GM12878 (cell line): ENCODE data around the gene ACE. TPM values are rescaled to one million over a fixed set of nuclear protein-coding genes. Genes with fewer than 3 reads are reported as not detected.

Experiments
- ATAC-seq: fragments of 200-7000 bp; cut with Tn5 transposase; 3 replicates; pipeline ENCODE4 v1.9.1; 2020; ENCODE audit warnings: mild to moderate bottlenecking, moderate library complexity
- BruUV-seq: library from RNA; stranded (reverse); fragments of 400-500 nt; replicated peaks from 2 replicates; lab custom pipeline; 2021; lab: Mats Ljungman, UMichigan
- CTCF ChIA-PET: fragments of 300-600 bp; sonication (Branson Sonifier 250); formaldehyde crosslinking; extraction: SDS; loops from one replicate; lab custom pipeline; 2021; ENCODE audit warnings: inconsistent platforms; lab: Yijun Ruan, JAX
- POLR2A ChIA-PET: fragments of 350-600 bp; formaldehyde crosslinking; extraction: SDS; loops from one replicate; lab custom pipeline; 2021; ENCODE audit warnings: inconsistent platforms; lab: Charles Lee
- RAD21 ChIA-PET: fragments of 300-600 bp; sonication (Branson Sonifier 250); formaldehyde crosslinking; loops from one replicate; lab custom pipeline; 2023; ENCODE audit warnings: antibody characterized with exemption; ENCODE audit not compliant: unreplicated experiment; lab: Charles Lee
- SMC1A ChIA-PET: fragments of 300-600 bp; sonication (Branson Sonifier 250); formaldehyde crosslinking; loops from one replicate; lab custom pipeline; 2023; ENCODE audit not compliant: unreplicated experiment, uncharacterized antibody; lab: Charles Lee
- DNase-seq: peaks from one replicate; pipeline ENCODE4 v3.0.0-alpha.2; 2011; ENCODE audit warnings: low read depth, low spot score
- FAIRE-seq: peaks from 3 replicates; lab custom pipeline; 2011; peaks lifted over from hg19 to GRCh38; lab: Jason Lieb, UNC
- H2AFZ ChIP-seq: 2 replicates; pipeline ENCODE4 v1.6.0; 2011; ENCODE audit warnings: low read depth, low read length, control low read depth; ENCODE audit not compliant: control insufficient read depth
- H3K27ac ChIP-seq: 2 replicates; pipeline ENCODE4 v1.5.1; 2011; ENCODE audit warnings: control low read depth; ENCODE audit not compliant: control insufficient read depth, insufficient read depth
- H3K27me3 ChIP-seq, 2 experiments: replicated peaks in 1 of 2; 2 replicates each; pipeline versions ENCODE4 v1.6.0 to v1.6.1; 2011; ENCODE audit warnings: low read length in 1 of 2; ENCODE audit not compliant: control insufficient read depth in 2 of 2, insufficient read depth in 2 of 2
- H3K36me3 ChIP-seq, 2 experiments: 2 replicates each; pipeline ENCODE4 v1.5.1; 2011; ENCODE audit warnings: low read length in 1 of 2; ENCODE audit not compliant: control insufficient read depth in 2 of 2, insufficient read depth in 2 of 2
- H3K4me1 ChIP-seq: 2 replicates; pipeline ENCODE4 v1.6.1; 2011; ENCODE audit warnings: mild to moderate bottlenecking, low read length, moderate library complexity, mixed read lengths; ENCODE audit not compliant: control insufficient read depth, insufficient read depth
- H3K4me2 ChIP-seq: 2 replicates; pipeline ENCODE4 v1.6.0; 2011; ENCODE audit warnings: control low read depth; ENCODE audit not compliant: control insufficient read depth, insufficient read depth
- H3K4me3 ChIP-seq: fragments of 200-600 bp; sonication (generic); 2 replicates; pipeline ENCODE4 v1.5.1; 2016
- H3K79me2 ChIP-seq: 2 replicates; pipeline ENCODE4 v1.6.0; 2011; ENCODE audit warnings: low read length; ENCODE audit not compliant: control insufficient read depth, insufficient read depth
- H3K9ac ChIP-seq: 2 replicates; pipeline ENCODE4 v1.8.0; 2011; ENCODE audit warnings: low read length, control low read depth, mixed read lengths; ENCODE audit not compliant: control insufficient read depth, insufficient read depth
- H3K9me3 ChIP-seq: replicated peaks from 3 replicates; pipeline ENCODE4 v1.5.1; 2011; ENCODE audit warnings: mild to moderate bottlenecking, low read length; ENCODE audit not compliant: control insufficient read depth, insufficient read depth
- H4K20me1 ChIP-seq: 2 replicates; pipeline ENCODE4 v1.6.0; 2011; ENCODE audit not compliant: control insufficient read depth, insufficient read depth
- ASH2L ChIP-seq: fragments of 300-600, 200-600 bp; sonication (generic); IDR thresholded peaks from 2 replicates; pipeline ENCODE4 v1.6.1; 2017; ENCODE audit warnings: low read depth, mild to moderate bottlenecking, borderline replicate concordance
- BRCA1 ChIP-seq: IDR thresholded peaks from 2 replicates; pipeline ENCODE4 v1.6.1; 2011; ENCODE audit warnings: low read depth, low read length, improper control_type of control experiment
- CBX5 ChIP-seq: sonication (generic); IDR thresholded peaks from 2 replicates; pipeline ENCODE4 v1.6.1; 2016; ENCODE audit warnings: low read depth, moderate library complexity, mild to moderate bottlenecking, inconsistent platforms
- MEF2B ChIP-seq: fragments of 450-650 bp; IDR thresholded peaks from 2 replicates; pipeline ENCODE4 v1.6.1; 2018; ENCODE audit warnings: mild to moderate bottlenecking, moderate library complexity; ENCODE audit not compliant: partially characterized antibody, poor library complexity, severe bottlenecking
- NFXL1 ChIP-seq: fragments of 450-650 bp; IDR thresholded peaks from 2 replicates; pipeline ENCODE4 v1.6.1; 2017; ENCODE audit warnings: antibody characterized with exemption, mild to moderate bottlenecking, borderline replicate concordance
- SIN3A ChIP-seq: IDR thresholded peaks from 2 replicates; pipeline ENCODE4 v1.6.1; 2012; ENCODE audit warnings: low read depth, low read length, improper control_type of control experiment
- SREBF1 ChIP-seq: IDR thresholded peaks from 2 replicates; pipeline ENCODE4 v1.6.1; 2012; ENCODE audit warnings: mild to moderate bottlenecking, low read length
- TCF3 ChIP-seq: IDR thresholded peaks from 2 replicates; pipeline ENCODE4 v1.6.1; 2012; ENCODE audit warnings: low read depth, mild to moderate bottlenecking, low read length, borderline replicate concordance; ENCODE audit not compliant: insufficient read depth
- ZBED1 ChIP-seq: IDR thresholded peaks from 2 replicates; pipeline ENCODE4 v1.6.1; 2016; ENCODE audit warnings: borderline replicate concordance
- ZZZ3 ChIP-seq: IDR thresholded peaks from 2 replicates; pipeline ENCODE4 v1.6.1; 2011; ENCODE audit warnings: low read depth; ENCODE audit not compliant: control insufficient read depth, insufficient read length
- WGBS: methylation state at CpG from one replicate; pipeline ENCODE4 v1.1.6; 2016; ENCODE audit warnings: low lambda C conversion rate; ENCODE audit not compliant: insufficient replicate concordance, insufficient coverage; ENCODE audit errors: missing lambda C conversion rate; 5-methylcytosine and 5-hydroxymethylcytosine counted together
- in situ Hi-C: fragments of 300-500 bp; cut with MboI; formaldehyde crosslinking; loops from 9 replicates; pipeline ENCODE4 v1.14.3; 2018; ENCODE audit warnings: mixed read lengths
- intact Hi-C: fragments of 100-400 bp; cut with micrococcal nuclease; formaldehyde crosslinking; loops from one replicate; pipeline ENCODE4 v1.14.2; 2022; ENCODE audit not compliant: unreplicated experiment
- polyA plus RNA-seq, 11 experiments: library from polyadenylated mRNA; depleted of rRNA in 4 of 11; unstranded in 6 of 11; stranded (reverse) in 5 of 11; fragments of >200 nt; fragmentation: Nextera tagmentation in 4 of 11; fragmentation: Illumina TruSeq in 1 of 11; extraction: Ambion mirVana in 4 of 11; extraction: Trizol in 1 of 11; gene quantifications; 1 replicate in 1 of 11; 2 replicates in 10 of 11; pipeline versions ENCODE4 v1.2.1 to v1.2.3, GENCODE V29; 2011 to 2016; ENCODE audit warnings: inconsistent platforms in 2 of 11, missing spikeins in 2 of 11, low read depth in 1 of 11
- total RNA-seq, 4 experiments: library from RNA; depleted of rRNA in 3 of 4; stranded (reverse); fragments of >200 nt in 3 of 4; fragmentation: Illumina TruSeq in 1 of 4; extraction: Trizol in 1 of 4; gene quantifications; 2 replicates each; pipeline versions ENCODE4 v1.2.1 to v1.2.3, GENCODE V29; 2013 to 2021
- TF ChIP-seq, protein P1 (sequence below): fragments of 450-650 bp; IDR thresholded peaks from 2 replicates; pipeline ENCODE4 v1.6.1; 2016; ENCODE audit warnings: mild to moderate bottlenecking

The ACE gene
- total and polyA plus RNA-seq, 10 of the 15 experiments (the other 5 are each of a cell fraction or from before 2014, with no cell fraction given), result 0.46 TPM; not detected in 9

DNA sequence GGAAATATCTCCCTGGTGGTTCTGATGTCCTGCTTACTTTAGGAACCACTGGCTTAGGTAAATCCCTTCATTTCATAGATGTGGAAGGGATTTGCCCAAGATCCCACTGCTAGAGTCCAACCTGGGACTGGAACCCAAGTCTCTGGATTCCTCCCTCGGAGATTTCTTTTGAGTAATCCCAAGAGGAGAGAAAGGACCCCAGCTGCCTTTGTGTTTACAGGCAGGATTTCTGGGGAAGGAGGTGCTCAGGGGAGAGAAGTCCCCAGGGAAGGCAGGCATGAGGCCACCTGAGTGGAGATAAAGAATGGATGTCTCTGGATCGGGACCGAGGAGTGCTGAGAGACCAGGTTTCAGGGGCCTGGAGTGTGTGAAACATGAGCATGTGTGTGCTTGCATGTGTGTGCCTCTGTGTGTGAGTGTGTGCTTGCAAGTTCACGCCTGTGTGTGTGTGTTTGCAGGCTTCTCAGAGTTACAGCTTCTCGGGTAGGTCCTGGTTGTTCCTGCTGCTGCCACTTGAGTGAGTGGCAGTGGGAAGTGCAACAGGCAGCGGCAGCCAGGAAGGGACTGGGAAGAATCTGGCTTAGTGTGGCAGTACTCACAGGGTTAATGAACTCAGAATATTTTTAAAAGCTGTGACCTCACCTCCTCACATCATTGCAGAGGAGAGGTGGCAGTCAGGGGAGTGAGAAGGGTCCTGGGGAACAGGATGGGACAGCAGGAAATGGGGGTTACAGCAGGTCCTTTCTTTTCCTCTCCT is 48.5 kb downstream of the ACE start (continued):
- TF ChIP-seq TCF3 (no peak), CBX5 (no peak), BRCA1 (no peak), ASH2L (no peak)

DNA sequence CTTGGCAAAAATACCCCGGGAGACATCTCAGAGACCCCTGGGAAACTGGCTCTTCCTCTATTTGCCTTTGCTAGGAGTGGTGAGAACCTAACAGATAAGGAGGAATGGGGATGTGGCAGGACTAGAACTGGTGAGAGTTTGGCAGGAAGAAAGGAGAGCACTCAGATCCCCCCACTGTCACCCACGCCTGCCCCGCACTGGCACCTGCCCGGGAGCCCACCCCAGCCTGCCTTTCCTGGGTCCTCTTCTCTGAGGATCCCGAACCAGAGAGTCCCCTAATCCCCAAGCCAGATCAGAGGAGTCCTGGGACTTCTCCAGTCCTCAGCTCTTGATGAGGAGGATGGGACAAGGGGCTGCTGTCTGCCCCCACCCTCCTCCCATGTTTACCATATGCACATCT is 50.0 kb downstream of the ACE start:
- Histone ChIP-seq H3K4me3 (no peak overlapping the region), H3K27ac (no peak overlapping the region), H4K20me1 (no peaks in the 10 kb centered on the region), H3K27me3 (no peaks in the 10 kb centered on the region), H3K36me3 (no peaks in the 10 kb centered on the region), H3K9me3 (no peaks in the 10 kb centered on the region), H2AFZ (no peak overlapping the region), H3K9ac (no peak overlapping the region), H3K4me1 (no peaks in the 10 kb centered on the region), H3K4me2 (no peak overlapping the region), H3K79me2 (no peaks in the 10 kb centered on the region)
- SMC1A ChIA-PET, result no interaction called here
- no TSS peak for BruUV-seq
- RAD21 ChIA-PET, result no interaction called here
- intact Hi-C loops, result no loop called here
- in situ Hi-C loops, result no loop called here
- CTCF ChIA-PET, result no interaction called here
- POLR2A ChIA-PET, result interaction anchor here (0.6 kb wide), 1 partner anchor 410 kb away, joined by 3 read pairs; no protein-coding TSS in a partner anchor
- no peak for ATAC-seq
- no peak for FAIRE-seq
- WGBS, result 17% methylated on average over 5 of the region's 5 CpGs
- TF ChIP-seq SREBF1, result no peak
- TF ChIP-seq SIN3A, result no peak
- TF ChIP-seq, protein P1, sequence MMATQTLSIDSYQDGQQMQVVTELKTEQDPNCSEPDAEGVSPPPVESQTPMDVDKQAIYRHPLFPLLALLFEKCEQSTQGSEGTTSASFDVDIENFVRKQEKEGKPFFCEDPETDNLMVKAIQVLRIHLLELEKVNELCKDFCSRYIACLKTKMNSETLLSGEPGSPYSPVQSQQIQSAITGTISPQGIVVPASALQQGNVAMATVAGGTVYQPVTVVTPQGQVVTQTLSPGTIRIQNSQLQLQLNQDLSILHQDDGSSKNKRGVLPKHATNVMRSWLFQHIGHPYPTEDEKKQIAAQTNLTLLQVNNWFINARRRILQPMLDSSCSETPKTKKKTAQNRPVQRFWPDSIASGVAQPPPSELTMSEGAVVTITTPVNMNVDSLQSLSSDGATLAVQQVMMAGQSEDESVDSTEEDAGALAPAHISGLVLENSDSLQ, result no peak
- no peak for TF ChIP-seq ZZZ3
- no peak for TF ChIP-seq NFXL1
- TF ChIP-seq ZBED1, result no peak
- no peak for TF ChIP-seq MEF2B
- DNase-seq, result no peak
